ENCODE data around the gene ARID1B. TPM values are rescaled to one million over a fixed set of nuclear protein-coding genes. Genes with fewer than 3 reads are reported as not detected.

ARID1B gene
- total and polyA plus RNA-seq, 9 of the 15 experiments (the other 6 are each of a cell fraction or from before 2014, with no cell fraction given) = 12.5 to 50.5 (median 25.8) TPM

DNA sequence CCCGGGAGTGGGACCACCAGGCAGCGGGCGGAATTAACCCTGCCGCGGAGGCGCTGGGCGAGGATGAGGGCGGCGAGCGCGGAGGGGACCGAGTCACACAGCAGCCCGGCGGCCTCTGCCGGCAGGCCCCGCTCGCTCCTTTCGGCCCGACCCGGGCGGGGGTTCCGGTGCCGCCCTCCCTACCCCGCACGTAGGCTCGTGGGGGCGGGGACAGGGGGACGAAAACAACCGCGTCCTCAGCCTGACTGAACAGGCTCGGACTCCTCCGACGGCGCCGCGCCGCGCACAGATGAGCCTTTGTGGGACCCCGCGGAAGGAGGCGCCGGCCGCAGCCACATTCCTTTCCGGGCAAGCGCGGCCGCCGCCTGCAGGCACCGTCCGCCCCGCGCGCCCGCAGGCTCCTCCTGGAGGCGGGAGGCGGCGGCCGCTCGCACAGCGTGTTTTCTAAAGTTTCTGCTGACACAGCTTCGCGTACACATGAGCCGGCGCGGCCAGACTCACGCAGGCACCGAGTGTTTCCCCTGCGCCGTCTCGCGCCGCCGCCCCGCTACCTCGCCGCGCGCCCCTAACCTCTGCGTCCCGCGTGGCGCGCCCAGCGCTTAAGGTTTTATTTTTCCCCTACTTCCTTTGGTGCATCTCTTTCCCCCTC lies 244.3 kb downstream of the ARID1B start (continued):
- TF ChIP-seq, protein P1, sequence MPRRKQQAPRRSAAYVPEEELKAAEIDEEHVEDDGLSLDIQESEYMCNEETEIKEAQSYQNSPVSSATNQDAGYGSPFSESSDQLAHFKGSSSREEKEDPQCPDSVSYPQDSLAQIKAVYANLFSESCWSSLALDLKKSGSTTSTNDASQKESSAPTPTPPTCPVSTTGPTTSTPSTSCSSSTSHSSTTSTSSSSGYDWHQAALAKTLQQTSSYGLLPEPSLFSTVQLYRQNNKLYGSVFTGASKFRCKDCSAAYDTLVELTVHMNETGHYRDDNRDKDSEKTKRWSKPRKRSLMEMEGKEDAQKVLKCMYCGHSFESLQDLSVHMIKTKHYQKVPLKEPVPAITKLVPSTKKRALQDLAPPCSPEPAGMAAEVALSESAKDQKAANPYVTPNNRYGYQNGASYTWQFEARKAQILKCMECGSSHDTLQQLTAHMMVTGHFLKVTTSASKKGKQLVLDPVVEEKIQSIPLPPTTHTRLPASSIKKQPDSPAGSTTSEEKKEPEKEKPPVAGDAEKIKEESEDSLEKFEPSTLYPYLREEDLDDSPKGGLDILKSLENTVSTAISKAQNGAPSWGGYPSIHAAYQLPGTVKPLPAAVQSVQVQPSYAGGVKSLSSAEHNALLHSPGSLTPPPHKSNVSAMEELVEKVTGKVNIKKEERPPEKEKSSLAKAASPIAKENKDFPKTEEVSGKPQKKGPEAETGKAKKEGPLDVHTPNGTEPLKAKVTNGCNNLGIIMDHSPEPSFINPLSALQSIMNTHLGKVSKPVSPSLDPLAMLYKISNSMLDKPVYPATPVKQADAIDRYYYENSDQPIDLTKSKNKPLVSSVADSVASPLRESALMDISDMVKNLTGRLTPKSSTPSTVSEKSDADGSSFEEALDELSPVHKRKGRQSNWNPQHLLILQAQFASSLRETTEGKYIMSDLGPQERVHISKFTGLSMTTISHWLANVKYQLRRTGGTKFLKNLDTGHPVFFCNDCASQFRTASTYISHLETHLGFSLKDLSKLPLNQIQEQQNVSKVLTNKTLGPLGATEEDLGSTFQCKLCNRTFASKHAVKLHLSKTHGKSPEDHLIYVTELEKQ (CRISPR knock-in tag; IDR thresholded peaks at IDR 0.05) = no peak
- TF ChIP-seq RFX5 (IDR thresholded peaks at IDR 0.05; ENCODE audit: low read depth, low read length) = no peak
- TF ChIP-seq, protein P2, sequence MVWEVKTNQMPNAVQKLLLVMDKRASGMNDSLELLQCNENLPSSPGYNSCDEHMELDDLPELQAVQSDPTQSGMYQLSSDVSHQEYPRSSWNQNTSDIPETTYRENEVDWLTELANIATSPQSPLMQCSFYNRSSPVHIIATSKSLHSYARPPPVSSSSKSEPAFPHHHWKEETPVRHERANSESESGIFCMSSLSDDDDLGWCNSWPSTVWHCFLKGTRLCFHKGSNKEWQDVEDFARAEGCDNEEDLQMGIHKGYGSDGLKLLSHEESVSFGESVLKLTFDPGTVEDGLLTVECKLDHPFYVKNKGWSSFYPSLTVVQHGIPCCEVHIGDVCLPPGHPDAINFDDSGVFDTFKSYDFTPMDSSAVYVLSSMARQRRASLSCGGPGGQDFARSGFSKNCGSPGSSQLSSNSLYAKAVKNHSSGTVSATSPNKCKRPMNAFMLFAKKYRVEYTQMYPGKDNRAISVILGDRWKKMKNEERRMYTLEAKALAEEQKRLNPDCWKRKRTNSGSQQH (CRISPR knock-in tag; IDR thresholded peaks at IDR 0.05) = no peak
- TF ChIP-seq, protein P3, sequence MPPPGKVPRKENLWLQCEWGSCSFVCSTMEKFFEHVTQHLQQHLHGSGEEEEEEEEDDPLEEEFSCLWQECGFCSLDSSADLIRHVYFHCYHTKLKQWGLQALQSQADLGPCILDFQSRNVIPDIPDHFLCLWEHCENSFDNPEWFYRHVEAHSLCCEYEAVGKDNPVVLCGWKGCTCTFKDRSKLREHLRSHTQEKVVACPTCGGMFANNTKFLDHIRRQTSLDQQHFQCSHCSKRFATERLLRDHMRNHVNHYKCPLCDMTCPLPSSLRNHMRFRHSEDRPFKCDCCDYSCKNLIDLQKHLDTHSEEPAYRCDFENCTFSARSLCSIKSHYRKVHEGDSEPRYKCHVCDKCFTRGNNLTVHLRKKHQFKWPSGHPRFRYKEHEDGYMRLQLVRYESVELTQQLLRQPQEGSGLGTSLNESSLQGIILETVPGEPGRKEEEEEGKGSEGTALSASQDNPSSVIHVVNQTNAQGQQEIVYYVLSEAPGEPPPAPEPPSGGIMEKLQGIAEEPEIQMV (tag; conservative IDR thresholded peaks at IDR 0.05; ENCODE audit: low read depth) = no peak
- no peak for TF ChIP-seq PTRF (tag; IDR thresholded peaks at IDR 0.05)
